Left hindlimb (tissue), 1 donor: ENCODE measurements around the gene YY1AP1.
"Not testable (repeated sequence)": the region's sequence is repeated elsewhere in the genome, so short reads cannot be mapped to it uniquely, and the experiment has no call there.

Source experiments
- DNase-seq: peaks from one replicate; pipeline ENCODE4 v3.0.0-alpha.2; 2018

The YY1AP1 gene

GRCh38 chr1:155695608-155696007 is 7.0 kb upstream of the YY1AP1 start:
- no peak for DNase-seq

- DNase-seq: no peak
These were observed 6.5 kb upstream of the YY1AP1 start for GRCh38 chr1:155695072-155695471.

- DNase-seq: no peak
These were observed 5.6 kb upstream of the YY1AP1 start for GRCh38 chr1:155694167-155694566.

- DNase-seq: no peak
These were observed 3.5 kb upstream of the YY1AP1 start for GRCh38 chr1:155691992-155692528.

GRCh38 chr1:155689081-155689607 is 570 bp upstream of the YY1AP1 start, which contains the start of gene DAP3:
Gene DAP3, plus strand, starts transcription at chr1:155689091. Its CDS starts 20,689 bp downstream, at chr1:155709780.
- not testable (repeated sequence) for DNase-seq

GRCh38 chr1:155687705-155688323 is 760 bp downstream of the YY1AP1 start:
- not testable (repeated sequence) for DNase-seq

- no peak for DNase-seq
These were observed 6.8 kb downstream of the YY1AP1 start for GRCh38 chr1:155681776-155682175.

- no peak for DNase-seq
These were observed 8.0 kb downstream of the YY1AP1 start for GRCh38 chr1:155680531-155680930.

- not testable (repeated sequence) for DNase-seq
These were observed 9.6 kb downstream of the YY1AP1 start for GRCh38 chr1:155678992-155679391.

- no peak for DNase-seq
These were observed 10.5 kb downstream of the YY1AP1 start for GRCh38 chr1:155678027-155678426.

GRCh38 chr1:155673003-155673402 is 15.6 kb downstream of the YY1AP1 start:
- no peak for DNase-seq

- DNase-seq: no peak
These were observed 16.8 kb downstream of the YY1AP1 start for GRCh38 chr1:155671750-155672149.

- no peak for DNase-seq
These were observed 19.1 kb downstream of the YY1AP1 start for GRCh38 chr1:155669233-155670162.

- not testable (repeated sequence) for DNase-seq
These were observed 27.3 kb downstream of the YY1AP1 start for GRCh38 chr1:155661239-155661638.

- DNase-seq: no peak
These were observed 31.1 kb downstream of the YY1AP1 start for GRCh38 chr1:155657463-155657862.

GRCh38 chr1:155652951-155653350 is 35.6 kb downstream of the YY1AP1 start:
- DNase-seq: no peak

GRCh38 chr1:155651861-155652661 is 36.5 kb downstream of the YY1AP1 start:
- DNase-seq: no peak

- DNase-seq: no peak
These were observed 38.3 kb downstream of the YY1AP1 start for GRCh38 chr1:155650231-155650757.

- DNase-seq: no peak
These were observed 38.9 kb downstream of the YY1AP1 start for GRCh38 chr1:155649676-155650075.

GRCh38 chr1:155648207-155649147 is 40.1 kb downstream of the YY1AP1 start:
- DNase-seq: no peak

- DNase-seq: no peak
These were observed 42.3 kb downstream of the YY1AP1 start for GRCh38 chr1:155646307-155646706.
